ENCODE data around the gene ULBP2.

The ULBP2 gene

GRCh38 chr6:149941583-149942460 lies at the start of gene ULBP2:
TSS of gene ULBP2 (plus strand) at chr6:149942014. CDS start at chr6:149942073, 59 bp downstream.
- H3K4me3 ChIP-seq (ENCODE audit: control insufficient read depth, low read depth, low read length) = peak within 1 kb of the TSS; percentile 98
- TF ChIP-seq CTCF (IDR thresholded peaks at IDR 0.05; ENCODE audit: control insufficient read depth, insufficient read depth, low read depth, low read length, missing control alignments) = no peak
- DNase-seq (ENCODE audit: low read depth) = peak; percentile 81

- peak; percentile 11 for TF ChIP-seq CTCF (IDR thresholded peaks at IDR 0.05; ENCODE audit: control insufficient read depth, insufficient read depth, low read depth, low read length, missing control alignments)
- no peak overlapping the region for H3K4me3 ChIP-seq (ENCODE audit: control insufficient read depth, low read depth, low read length)
- DNase-seq (ENCODE audit: low read depth) = peak; percentile 50
Measured at GRCh38 chr6:149895048-149895590, 46.7 kb upstream of the ULBP2 start.

GRCh38 chr6:149895833-149896271 lies 46.0 kb upstream of the ULBP2 start:
- no peak for TF ChIP-seq CTCF (IDR thresholded peaks at IDR 0.05; ENCODE audit: control insufficient read depth, insufficient read depth, low read depth, low read length, missing control alignments)
- no peak overlapping the region for H3K4me3 ChIP-seq (ENCODE audit: control insufficient read depth, low read depth, low read length)
- DNase-seq (ENCODE audit: low read depth) = no peak

GRCh38 chr6:149896491-149896890 lies 45.3 kb upstream of the ULBP2 start:
- DNase-seq (ENCODE audit: low read depth) = no peak
- TF ChIP-seq CTCF (IDR thresholded peaks at IDR 0.05; ENCODE audit: control insufficient read depth, insufficient read depth, low read depth, low read length, missing control alignments) = no peak

GRCh38 chr6:149897015-149897697 lies 44.7 kb upstream of the ULBP2 start:
- no peak for TF ChIP-seq CTCF (IDR thresholded peaks at IDR 0.05; ENCODE audit: control insufficient read depth, insufficient read depth, low read depth, low read length, missing control alignments)
- DNase-seq (ENCODE audit: low read depth) = peak; percentile 87

More at GRCh38 chr6:149896491-149896890, 45.3 kb upstream of the ULBP2 start:
- peak overlapping the region; percentile 43; the same call in 1 of the 2 replicates for H3K4me3 ChIP-seq (ENCODE audit: control insufficient read depth, low read depth, low read length)

More at GRCh38 chr6:149897015-149897697, 44.7 kb upstream of the ULBP2 start:
- H3K4me3 ChIP-seq (ENCODE audit: control insufficient read depth, low read depth, low read length) = peak overlapping the region; percentile 43
